NCI-H1930 (cell line): ENCODE data around the gene RRP8.

Experiments
- DNase-seq, 2 experiments: peaks; one replicate each; lab custom pipeline; 2025; lab: John Stamatoyannopoulos, UW

The RRP8 gene

DNA sequence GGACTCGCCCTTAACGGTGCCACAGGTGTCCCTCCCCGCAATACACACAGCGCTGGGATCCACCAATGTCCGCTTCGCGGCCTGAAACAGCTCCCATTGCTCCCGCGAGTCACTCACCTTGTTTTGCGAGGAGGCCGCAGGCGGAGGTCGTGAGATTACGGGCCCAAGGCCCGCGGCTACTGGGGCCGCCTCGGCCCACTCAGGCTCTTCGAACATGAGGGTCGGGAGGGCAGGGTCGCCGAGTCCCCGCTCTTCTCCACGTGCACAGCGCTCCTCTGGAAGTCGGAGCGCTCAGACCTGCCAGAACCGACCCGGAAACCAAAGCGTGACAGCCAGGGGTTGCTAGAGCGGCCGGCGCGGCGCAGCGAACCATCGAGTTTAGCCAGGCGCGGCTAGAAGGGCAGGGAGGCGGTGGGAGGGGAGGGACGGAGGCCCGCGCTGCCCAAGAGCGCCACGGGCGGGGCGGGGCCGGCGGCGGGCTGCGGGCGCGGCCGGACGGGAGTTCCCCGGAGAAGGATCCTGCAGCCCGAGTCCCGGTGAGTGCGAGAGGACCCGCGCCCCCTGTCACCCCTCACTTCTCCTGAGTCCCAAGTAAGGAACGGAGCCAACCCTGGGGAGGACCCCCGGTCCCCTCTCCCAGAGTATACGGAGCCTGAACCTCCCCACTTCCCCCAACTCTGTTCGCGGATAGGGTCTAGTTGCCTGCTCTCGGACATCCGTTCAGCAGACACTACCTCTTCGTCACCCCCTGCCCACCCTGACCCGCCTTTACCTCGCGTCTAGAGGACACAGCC lies at the start of gene RRP8, which contains the start of gene ILK:
Gene RRP8 (minus strand): TSS at position 330 of the 794 bp plus-strand sequence. CDS start 114 bp downstream, at position 216.
Gene ILK (plus strand): TSS at position 488 of the 794 bp plus-strand sequence. CDS start 498 bp downstream, outside the sequence.
- DNase-seq: peak; percentile 77 to 88

- no peak for DNase-seq
Observed at GRCh38 chr11:6653097-6653496, 49.7 kb upstream of the RRP8 start.

DNA sequence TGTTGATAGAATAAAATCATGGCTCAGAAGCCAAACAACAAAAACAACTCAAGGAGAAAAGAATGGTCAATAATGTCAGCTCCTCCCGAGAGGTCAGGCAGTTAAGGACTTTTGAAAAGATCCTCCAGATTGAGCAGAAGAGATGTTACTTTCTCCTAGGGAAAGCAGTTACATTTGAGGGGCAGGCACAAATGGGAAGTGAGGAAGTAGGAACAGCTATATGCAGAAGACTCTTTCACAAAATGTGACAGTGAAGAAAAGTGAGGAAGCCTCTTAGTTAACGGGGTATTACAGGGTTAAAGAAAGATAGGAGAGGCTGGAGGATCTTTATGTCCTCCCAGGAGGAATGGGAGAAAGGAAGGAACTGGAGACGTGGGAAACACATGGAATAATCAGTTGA lies 48.8 kb upstream of the RRP8 start:
- DNase-seq: no peak

DNA sequence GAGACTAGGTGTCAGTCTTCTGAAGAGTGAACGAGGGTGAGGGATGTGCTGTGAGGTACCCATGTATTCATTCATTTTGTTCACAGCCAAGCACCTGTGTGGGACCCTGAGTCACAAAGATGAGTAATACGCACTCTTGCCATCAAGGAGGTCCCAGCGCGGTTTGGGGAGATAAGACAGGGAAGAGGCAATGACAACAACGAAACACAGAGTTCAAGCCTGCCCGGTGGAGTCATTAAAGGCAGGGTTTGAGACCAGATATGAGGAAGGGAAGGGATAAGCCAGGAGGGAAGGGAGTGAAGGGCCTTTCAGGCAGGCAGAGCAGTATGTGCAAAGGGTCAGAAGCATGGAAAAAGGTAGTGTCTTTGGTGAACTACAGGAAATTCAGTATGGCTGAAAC lies 47.6 kb upstream of the RRP8 start:
- DNase-seq: no peak

DNA sequence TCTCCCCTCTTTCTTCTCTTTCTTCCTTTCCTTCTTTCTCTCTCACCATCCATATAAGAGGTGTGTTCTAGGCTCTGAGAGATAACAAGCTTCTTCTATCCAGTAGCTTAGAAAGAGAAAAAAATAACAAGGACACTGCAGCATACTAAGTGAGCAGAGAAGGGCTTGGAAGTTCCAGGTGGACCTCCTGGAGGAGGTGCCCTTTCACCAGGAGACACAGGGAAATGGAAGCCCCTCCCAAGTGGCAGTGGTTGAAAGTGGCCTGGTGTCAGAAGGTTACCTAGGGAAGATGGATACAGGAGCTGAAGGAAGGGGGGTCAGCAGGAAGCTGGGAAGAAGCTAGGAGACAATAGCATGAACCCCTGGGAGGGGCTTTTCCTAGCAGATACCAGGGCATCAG lies 46.7 kb upstream of the RRP8 start:
- DNase-seq: no peak

DNA sequence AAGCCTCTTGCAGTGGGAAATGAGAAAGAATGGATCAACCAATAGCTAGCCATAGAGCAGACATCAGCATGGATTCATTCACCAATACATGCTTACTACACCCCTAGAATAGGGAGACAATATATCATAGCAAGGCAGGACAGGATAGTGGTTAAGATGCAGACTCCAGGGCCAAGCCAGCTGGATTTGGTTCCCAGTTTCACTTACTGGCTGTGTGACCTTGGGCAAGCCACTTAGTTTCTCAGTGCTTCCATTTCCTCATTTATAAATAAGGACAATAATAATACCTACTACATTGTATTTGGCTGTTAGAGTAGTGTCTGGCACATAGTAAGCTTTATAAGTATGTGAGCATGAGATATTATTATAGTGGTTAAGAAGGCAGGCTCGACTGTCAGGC lies 45.1 kb upstream of the RRP8 start:
- no peak for DNase-seq

- DNase-seq: no peak
Observed at GRCh38 chr11:6647836-6648235, 44.4 kb upstream of the RRP8 start.

- DNase-seq: no peak
Observed at GRCh38 chr11:6646918-6647679, 43.7 kb upstream of the RRP8 start.

DNA sequence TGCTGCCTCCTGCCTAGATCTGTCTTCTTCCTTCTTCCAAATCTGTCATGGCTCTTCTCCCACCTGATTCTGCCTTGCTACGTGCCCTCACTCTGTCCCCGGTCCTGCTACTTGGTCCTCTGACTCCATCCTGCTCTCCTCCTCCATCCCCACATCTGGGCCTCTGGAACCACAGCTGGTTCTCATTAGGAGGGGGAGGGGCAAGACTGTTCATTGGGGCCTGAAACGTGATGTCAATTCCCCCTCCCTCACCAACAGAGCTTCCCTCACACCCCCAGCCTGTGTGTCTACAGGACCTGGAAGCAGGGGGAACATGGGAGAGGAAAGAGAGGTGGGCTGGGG lies 43.1 kb upstream of the RRP8 start:
- no peak for DNase-seq

GRCh38 chr11:6646071-6646470 lies 42.7 kb upstream of the RRP8 start:
- no peak for DNase-seq

DNA sequence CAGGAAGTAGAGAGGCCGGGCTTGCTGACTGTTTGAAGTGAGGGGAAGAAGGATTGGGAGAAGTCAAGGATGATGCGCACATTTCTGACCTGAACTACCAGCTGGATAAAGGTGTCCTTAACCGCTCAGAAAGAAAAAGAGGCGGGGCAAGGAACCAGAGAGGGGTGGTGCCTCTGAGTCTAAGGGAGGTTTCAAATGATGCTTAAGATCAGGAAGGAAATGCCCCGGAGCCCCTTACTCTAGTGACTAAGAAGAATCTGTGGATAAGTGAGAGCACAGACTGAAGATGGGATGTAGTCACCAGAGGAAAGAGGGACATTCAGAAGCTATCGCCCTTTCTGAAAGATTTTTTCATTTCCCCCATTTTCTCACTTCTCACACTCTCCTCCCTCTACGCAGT lies 39.5 kb upstream of the RRP8 start:
- DNase-seq: no peak

GRCh38 chr11:6640985-6641701 lies 37.7 kb upstream of the RRP8 start:
- DNase-seq: no peak

GRCh38 chr11:6640036-6640984 lies 36.9 kb upstream of the RRP8 start:
- no peak for DNase-seq

DNA sequence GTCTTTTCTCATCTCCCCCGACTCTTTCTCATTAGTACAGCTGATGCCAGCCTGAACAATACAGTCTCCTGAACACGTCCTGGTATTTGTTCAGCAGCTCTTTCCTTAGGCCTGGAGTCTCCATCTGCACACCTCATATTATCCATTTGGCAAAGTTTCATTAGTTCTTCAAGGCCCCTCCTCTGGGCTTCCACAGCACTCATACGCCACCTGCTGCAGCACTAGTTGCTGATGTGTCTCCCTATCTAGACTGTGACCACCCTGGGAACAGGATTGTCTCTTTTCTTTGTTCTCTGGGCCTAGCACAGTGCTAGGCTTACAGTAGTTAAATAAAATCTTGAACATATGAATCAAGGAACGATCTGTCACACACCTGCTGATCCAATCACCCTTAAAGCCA lies 35.0 kb upstream of the RRP8 start:
- no peak for DNase-seq

DNA sequence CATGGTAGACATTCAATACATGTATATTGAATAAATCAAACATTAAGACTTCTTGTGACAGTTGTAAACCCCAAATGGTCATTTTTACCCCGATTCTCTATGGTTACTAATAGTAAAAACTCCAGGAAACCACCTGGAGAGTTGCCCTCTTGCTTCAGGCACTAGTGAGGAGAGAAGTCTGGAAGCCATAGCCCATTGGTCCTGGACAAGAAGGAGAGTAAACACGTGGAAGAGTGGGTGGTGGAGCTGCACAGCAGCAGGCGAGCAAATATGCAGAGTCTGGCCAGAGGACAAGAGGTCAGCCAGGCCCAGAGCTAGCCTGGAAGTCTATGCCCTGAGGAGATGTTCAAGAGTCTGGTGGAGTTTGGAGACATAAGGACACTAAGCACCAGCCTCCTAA lies 34.5 kb upstream of the RRP8 start:
- DNase-seq: no peak

DNA sequence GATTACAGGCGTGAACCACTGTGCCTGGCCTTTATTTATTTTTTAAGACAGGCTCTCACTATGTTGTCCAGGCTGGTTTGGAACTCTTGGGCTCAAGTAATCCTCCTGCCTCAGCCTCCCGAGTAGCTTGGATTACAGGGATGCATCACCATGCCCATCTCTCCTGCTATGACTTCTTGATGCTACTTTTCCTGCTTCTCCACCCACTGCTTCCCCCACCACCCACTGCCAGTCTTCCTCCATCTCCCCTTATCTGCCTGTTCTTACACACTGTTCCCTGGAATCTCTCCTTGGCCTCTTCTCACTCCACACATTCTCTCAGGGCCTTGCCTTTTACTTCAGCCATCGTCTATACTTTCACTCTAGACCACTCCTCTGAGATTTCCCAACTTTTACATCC lies 33.1 kb upstream of the RRP8 start:
- DNase-seq: no peak

GRCh38 chr11:6635082-6635932 lies 31.9 kb upstream of the RRP8 start:
- DNase-seq: no peak

DNA sequence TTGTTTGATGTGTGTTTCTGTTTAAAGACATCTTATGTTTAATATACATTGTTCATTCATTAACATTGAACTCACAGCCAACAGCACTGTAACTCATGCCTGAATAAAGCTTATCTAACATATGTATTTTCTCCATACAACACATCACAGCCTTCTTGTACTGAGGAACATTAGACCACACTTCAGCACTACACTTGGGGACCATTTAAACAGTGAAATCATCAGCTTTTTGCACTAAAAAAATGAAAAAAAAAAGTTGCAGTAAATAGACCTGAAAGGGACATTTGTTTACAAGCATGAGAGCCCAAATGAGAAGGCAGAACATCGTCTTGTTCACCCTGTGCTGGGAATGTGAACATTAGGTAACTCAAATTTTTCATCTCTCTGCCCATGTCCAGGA lies 31.1 kb upstream of the RRP8 start:
- DNase-seq: no peak

GRCh38 chr11:6633422-6634408 lies 30.3 kb upstream of the RRP8 start:
- no peak for DNase-seq
